Panc1 (cell line): ENCODE measurements around the gene EIF4E3.

Experiments used
- POLR2AphosphoS5 ChIP-seq: IDR thresholded peaks from 2 replicates; pipeline ENCODE4 v1.6.1; 2012; ENCODE audit warnings: mild to moderate bottlenecking, low read depth, low read length, moderate library complexity
- TF ChIP-seq, protein P1 (sequence below): fragments of 450-650 bp; IDR thresholded peaks from 2 replicates; pipeline ENCODE4 v1.5.1; 2017; ENCODE audit warnings: mild to moderate bottlenecking

DNA sequence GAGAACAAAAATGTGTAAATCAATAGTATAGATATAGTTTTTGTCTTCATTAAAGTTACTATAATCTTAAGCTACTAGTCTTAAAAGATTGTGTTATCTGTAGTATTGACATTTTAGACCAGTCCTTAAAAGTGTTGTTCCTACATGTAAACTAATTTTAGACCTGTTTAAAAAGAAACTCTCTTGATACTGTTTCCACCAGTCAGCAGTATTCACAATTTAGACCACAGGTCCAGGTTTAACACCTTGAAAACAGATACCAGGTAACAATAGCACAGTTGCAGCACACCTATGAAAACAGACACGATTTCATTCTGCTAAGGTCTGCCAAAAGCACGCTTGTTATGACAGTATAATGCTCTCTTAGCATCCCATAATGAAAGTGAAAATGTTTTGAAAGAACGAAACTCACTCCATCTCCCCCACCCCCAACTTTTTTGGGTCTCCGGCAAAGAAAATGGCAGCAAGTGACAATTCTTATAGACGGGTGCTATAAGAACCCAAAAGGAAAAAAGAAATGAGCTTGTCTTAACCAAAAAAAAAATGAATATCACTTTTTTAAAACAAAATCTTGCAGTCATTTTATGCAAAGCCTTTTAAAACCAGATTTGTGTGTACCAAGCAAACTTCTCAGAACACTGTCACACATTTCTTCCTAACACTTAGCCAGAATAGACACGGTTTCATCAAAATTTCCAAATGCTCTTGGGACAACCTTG is 1.6 kb downstream of the EIF4E3 start:
- TF ChIP-seq, protein P1, sequence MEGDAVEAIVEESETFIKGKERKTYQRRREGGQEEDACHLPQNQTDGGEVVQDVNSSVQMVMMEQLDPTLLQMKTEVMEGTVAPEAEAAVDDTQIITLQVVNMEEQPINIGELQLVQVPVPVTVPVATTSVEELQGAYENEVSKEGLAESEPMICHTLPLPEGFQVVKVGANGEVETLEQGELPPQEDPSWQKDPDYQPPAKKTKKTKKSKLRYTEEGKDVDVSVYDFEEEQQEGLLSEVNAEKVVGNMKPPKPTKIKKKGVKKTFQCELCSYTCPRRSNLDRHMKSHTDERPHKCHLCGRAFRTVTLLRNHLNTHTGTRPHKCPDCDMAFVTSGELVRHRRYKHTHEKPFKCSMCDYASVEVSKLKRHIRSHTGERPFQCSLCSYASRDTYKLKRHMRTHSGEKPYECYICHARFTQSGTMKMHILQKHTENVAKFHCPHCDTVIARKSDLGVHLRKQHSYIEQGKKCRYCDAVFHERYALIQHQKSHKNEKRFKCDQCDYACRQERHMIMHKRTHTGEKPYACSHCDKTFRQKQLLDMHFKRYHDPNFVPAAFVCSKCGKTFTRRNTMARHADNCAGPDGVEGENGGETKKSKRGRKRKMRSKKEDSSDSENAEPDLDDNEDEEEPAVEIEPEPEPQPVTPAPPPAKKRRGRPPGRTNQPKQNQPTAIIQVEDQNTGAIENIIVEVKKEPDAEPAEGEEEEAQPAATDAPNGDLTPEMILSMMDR = no peak
- TF ChIP-seq POLR2AphosphoS5 = no peak
